SK-N-SH (cell line): ENCODE measurements around the gene PRKAB1. TPM values are rescaled to one million over a fixed set of nuclear protein-coding genes. Genes with fewer than 3 reads are reported as not detected.

Source experiments
- CTCF ChIA-PET: fragments of 300-600, 350-600 bp; formaldehyde crosslinking; extraction: SDS; loops from one replicate; lab custom pipeline; 2021; lab: Yijun Ruan, JAX
- POLR2A ChIA-PET: fragments of 350-600 bp; sonication (Branson Sonifier 250); formaldehyde crosslinking; extraction: SDS; loops from one replicate; lab custom pipeline; 2020; ENCODE audit warnings: antibody characterized with exemption, inconsistent platforms; lab: Yijun Ruan, JAX
- DNase-seq: peaks from one replicate; pipeline ENCODE4 v3.0.0; 2012
- H2AFZ ChIP-seq: fragments of 200-600 bp; sonication (generic); 2 replicates; pipeline ENCODE4 v1.8.1; 2016; ENCODE audit warnings: antibody characterized with exemption, mild to moderate bottlenecking, low read depth
- H3F3A ChIP-seq: fragments of 200-600 bp; sonication (generic); replicated peaks from 2 replicates; pipeline ENCODE3; 2016; ENCODE audit warnings: antibody characterized with exemption, mild to moderate bottlenecking; ENCODE audit not compliant: insufficient read depth
- H3K27ac ChIP-seq, 2 experiments: fragments of 200-500 bp in 1 of 2; fragments of 200-600 bp in 1 of 2; sonication (Bioruptor generic) in 1 of 2; sonication (generic), shearing (Covaris generic) in 1 of 2; 2 replicates each; pipeline versions ENCODE4 v1.5.1 to v1.6.1; 2014 to 2016; ENCODE audit warnings: low read depth in 2 of 2, inconsistent platforms in 1 of 2, low read length in 1 of 2, mild to moderate bottlenecking in 1 of 2, mixed read lengths in 1 of 2
- H3K27me3 ChIP-seq: fragments of 200-600 bp; sonication (generic), shearing (Covaris generic); 2 replicates; pipeline ENCODE4 v1.6.1; 2016; ENCODE audit warnings: mixed run types; ENCODE audit not compliant: insufficient read depth
- H3K36me3 ChIP-seq, 2 experiments: fragments of 200-500 bp in 1 of 2; fragments of 200-600 bp in 1 of 2; sonication (Bioruptor generic) in 1 of 2; sonication (generic) in 1 of 2; replicated peaks in 1 of 2; 2 replicates each; pipeline versions ENCODE3 to v1.5.1; 2014 to 2016; ENCODE audit warnings: low read length in 1 of 2, mild to moderate bottlenecking in 1 of 2; ENCODE audit not compliant: insufficient read depth in 2 of 2, control insufficient read depth in 1 of 2
- H3K4me1 ChIP-seq, 2 experiments: fragments of 200-500 bp in 1 of 2; fragments of 200-600 bp in 1 of 2; sonication (Bioruptor generic) in 1 of 2; sonication (generic), shearing (Covaris generic) in 1 of 2; 2 replicates each; pipeline versions ENCODE4 v1.5.1 to v1.6.1; 2014 to 2016; ENCODE audit warnings: low read depth in 1 of 2, low read length in 1 of 2, mixed run types in 1 of 2; ENCODE audit not compliant: insufficient read depth in 2 of 2, control insufficient read depth in 1 of 2
- H3K4me2 ChIP-seq: fragments of 200-600 bp; sonication (generic), shearing (Covaris generic); 2 replicates; pipeline ENCODE4 v1.6.1; 2017; ENCODE audit warnings: mixed run types
- H3K4me3 ChIP-seq, 2 experiments: fragments of 200-500 bp in 1 of 2; fragments of 200-600 bp in 1 of 2; sonication (Bioruptor generic) in 1 of 2; sonication (generic), shearing (Covaris generic) in 1 of 2; 2 replicates each; pipeline versions ENCODE4 v1.5.1 to v1.8.1; 2014 to 2016; ENCODE audit warnings: low read depth in 2 of 2, inconsistent platforms in 1 of 2, low read length in 1 of 2, mild to moderate bottlenecking in 1 of 2, mixed read lengths in 1 of 2, moderate library complexity in 1 of 2
- H3K79me2 ChIP-seq: fragments of 200-600 bp; sonication (generic); 2 replicates; pipeline ENCODE4 v1.8.1; 2017; ENCODE audit warnings: mild to moderate bottlenecking; ENCODE audit not compliant: insufficient read depth
- H3K9ac ChIP-seq: fragments of 200-600 bp; sonication (generic); 2 replicates; pipeline ENCODE4 v1.6.1; 2017; ENCODE audit warnings: mixed run types
- H3K9me2 ChIP-seq: fragments of 200-600 bp; sonication (generic); 2 replicates; pipeline ENCODE4 v1.6.1; 2017; ENCODE audit warnings: mixed run types
- H3K9me3 ChIP-seq: fragments of 200-600 bp; sonication (generic); 2 replicates; pipeline ENCODE4 v1.6.1; 2017; ENCODE audit warnings: mixed run types, mild to moderate bottlenecking, moderate library complexity
- H4K20me1 ChIP-seq: fragments of 200-600 bp; sonication (generic); 2 replicates; pipeline ENCODE4 v1.6.1; 2017; ENCODE audit warnings: mild to moderate bottlenecking, mixed run types; ENCODE audit not compliant: insufficient read depth
- CTCF ChIP-seq: fragments of 200-600 bp; sonication (generic); IDR thresholded peaks from 2 replicates; pipeline ENCODE4 v1.6.1; 2017; ENCODE audit warnings: antibody characterized with exemption, mild to moderate bottlenecking, moderate library complexity
- ELF1 ChIP-seq: IDR thresholded peaks from 2 replicates; pipeline ENCODE4 v1.4.0; 2012
- FOXM1 ChIP-seq: IDR thresholded peaks from 2 replicates; pipeline ENCODE4 v1.4.0; 2012; ENCODE audit warnings: low read depth, mild to moderate bottlenecking
- IRF3 ChIP-seq: fragments of 150-350 bp; IDR thresholded peaks from 2 replicates; pipeline ENCODE4 v1.6.1; 2016; ENCODE audit warnings: mild to moderate bottlenecking, low read depth, low read length
- JUND ChIP-seq: IDR thresholded peaks from 2 replicates; pipeline ENCODE4 v1.4.0; 2012
- MEF2A ChIP-seq: IDR thresholded peaks from 2 replicates; pipeline ENCODE4 v1.4.0; 2012; ENCODE audit warnings: low read depth, borderline replicate concordance
- MXI1 ChIP-seq: IDR thresholded peaks from 2 replicates; pipeline ENCODE4 v1.6.1; 2012; ENCODE audit warnings: mild to moderate bottlenecking, low read depth, low read length, improper control_type of control experiment
- PBX3 ChIP-seq: IDR thresholded peaks from 2 replicates; pipeline ENCODE4; 2012
- RAD21 ChIP-seq: IDR thresholded peaks from 2 replicates; pipeline ENCODE4 v1.6.1; 2012; ENCODE audit warnings: mild to moderate bottlenecking, low read length
- RCOR1 ChIP-seq: fragments of 150-350 bp; IDR thresholded peaks from 2 replicates; pipeline ENCODE4 v1.6.1; 2017; ENCODE audit warnings: antibody characterized with exemption, low read length
- RFX5 ChIP-seq: IDR thresholded peaks from 2 replicates; pipeline ENCODE4 v1.6.1; 2012; ENCODE audit warnings: mild to moderate bottlenecking, improper control_type of control experiment, low read length
- TCF12 ChIP-seq: IDR thresholded peaks from 2 replicates; pipeline ENCODE4 v1.4.0; 2012
- TEAD4 ChIP-seq: IDR thresholded peaks from 2 replicates; pipeline ENCODE4 v1.4.0; 2012; ENCODE audit warnings: mild to moderate bottlenecking, borderline replicate concordance; ENCODE audit not compliant: insufficient read depth
- USF1 ChIP-seq: IDR thresholded peaks from 2 replicates; pipeline ENCODE4 v1.4.0; 2012; ENCODE audit warnings: low read depth, borderline replicate concordance
- WGBS: methylation state at CpG from one replicate; pipeline ENCODE4 v1.1.6; 2017; ENCODE audit warnings: low lambda C conversion rate; 5-methylcytosine and 5-hydroxymethylcytosine counted together
- polyA plus RNA-seq, 3 experiments: library from polyadenylated mRNA; depleted of rRNA; stranded (reverse); fragments of >200 nt; gene quantifications; 2 replicates each; pipeline ENCODE4 v1.2.3, GENCODE V29; 2012

Gene PRKAB1
- polyA plus RNA-seq, 1 of the 3 experiments (the other 2 are of a cell fraction), result 28.9 TPM

GRCh38 chr12:119672194-119672593 lies 4.3 kb downstream of the PRKAB1 start (continued):
- TF ChIP-seq IRF3 (no peak), RAD21 (no peak), TEAD4 (no peak)

- Histone ChIP-seq H3K9ac (no peak overlapping the region), H3K4me1 (no peaks in the 10 kb centered on the region; a peak in 1 of 4 replicates), H4K20me1 (no peaks in the 10 kb centered on the region), H3K9me3 (no peaks in the 10 kb centered on the region), H3K4me2 (no peak overlapping the region), H3F3A (no peaks in the 10 kb centered on the region), H3K4me3 (no peak overlapping the region), H3K79me2 (peaks cover 52% of the 10 kb centered on the region), H3K9me2 (no peaks in the 10 kb centered on the region), H2AFZ (no peak overlapping the region), H3K36me3 (peaks cover 62 to 81% of the 10 kb centered on the region in 2 experiments), H3K27me3 (no peaks in the 10 kb centered on the region), H3K27ac (no peak overlapping the region)
- WGBS, result 79% methylated on average over 7 of the region's 7 CpGs
- ChIA-PET POLR2A (no interaction called here), CTCF (no interaction called here)
- TF ChIP-seq ELF1, result no peak
- no peak for TF ChIP-seq RCOR1
- DNase-seq, result no peak
These were observed 5.7 kb downstream of the PRKAB1 start for GRCh38 chr12:119673634-119674033.

GRCh38 chr12:119674560-119674959 lies 6.6 kb downstream of the PRKAB1 start:
- Histone ChIP-seq H4K20me1 (no peaks in the 10 kb centered on the region), H3K9me2 (no peaks in the 10 kb centered on the region), H3K36me3 (peaks cover 69 to 91% of the 10 kb centered on the region in 2 experiments), H3K4me3 (no peak overlapping the region), H3K4me2 (no peak overlapping the region), H2AFZ (no peak overlapping the region), H3F3A (no peaks in the 10 kb centered on the region), H3K9me3 (no peaks in the 10 kb centered on the region), H3K27me3 (no peaks in the 10 kb centered on the region), H3K27ac (no peak overlapping the region), H3K9ac (no peak overlapping the region), H3K4me1 (no peaks in the 10 kb centered on the region; a peak in 1 of 4 replicates), H3K79me2 (peaks cover 43% of the 10 kb centered on the region; the same call in 1 of the 2 replicates)
- no peak for TF ChIP-seq FOXM1
- no peak for TF ChIP-seq TCF12
- no peak for TF ChIP-seq RFX5
- no peak for TF ChIP-seq USF1
- no peak for TF ChIP-seq JUND
- TF ChIP-seq PBX3, result no peak
- TF ChIP-seq RCOR1, result no peak
- no peak for TF ChIP-seq MXI1
- no peak for TF ChIP-seq CTCF
- no peak for TF ChIP-seq MEF2A
- ChIA-PET POLR2A (no interaction called here), CTCF (no interaction called here)
- 98% methylated on average over 4 of the region's 4 CpGs for WGBS
- no peak for DNase-seq
